ENCODE results near the gene NEMP1. TPM values are rescaled to one million over a fixed set of nuclear protein-coding genes. Genes with fewer than 3 reads are reported as not detected.

The NEMP1 gene
- total RNA-seq, 6 donors from 2014 or later: 6.2 to 13.6 (median 10.0) TPM

DNA sequence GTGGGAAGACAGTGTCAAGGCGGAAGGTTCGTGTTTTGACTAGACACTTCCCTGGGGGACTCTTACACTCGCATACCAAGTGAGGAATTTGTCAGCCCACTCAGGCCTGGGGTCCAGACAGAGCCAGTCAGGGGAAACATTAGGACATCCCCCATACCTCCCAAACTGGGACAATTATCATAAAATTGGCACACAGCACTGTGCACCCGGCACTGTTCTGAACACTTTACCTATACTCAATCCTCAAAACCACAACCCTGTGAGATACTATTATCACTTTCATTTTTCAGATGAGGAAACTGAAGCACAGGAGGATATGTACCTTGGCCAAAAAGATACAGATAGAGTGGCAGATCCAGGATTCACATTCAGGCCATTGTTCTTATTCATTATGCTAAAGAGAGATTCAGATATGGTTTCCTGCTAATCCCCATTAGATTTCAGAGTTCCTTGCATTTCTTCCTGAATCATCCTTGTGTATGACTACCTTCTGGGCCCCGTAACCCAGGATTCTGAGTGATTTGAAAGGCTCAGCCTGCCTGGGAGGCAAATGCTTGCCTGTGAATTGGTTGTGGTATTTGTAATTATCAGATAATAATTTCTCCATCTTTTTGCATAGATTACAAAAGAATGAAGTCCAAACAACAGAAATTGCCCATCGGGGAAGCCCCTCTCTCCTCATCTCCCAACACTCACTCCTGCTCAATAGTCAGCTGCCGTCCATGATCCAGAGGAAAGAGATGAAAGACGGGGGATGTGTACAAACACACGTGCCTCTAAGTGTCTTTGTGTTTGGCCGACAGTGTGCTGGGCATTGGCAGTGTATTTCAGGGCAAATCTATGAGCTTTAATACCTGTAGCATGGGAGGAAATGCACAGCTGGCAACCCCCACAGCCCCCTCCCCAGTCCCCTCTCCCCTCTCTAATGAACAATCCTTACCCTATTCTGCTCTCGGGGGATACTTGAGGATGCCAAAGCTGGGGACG, 66.9 kb downstream of the NEMP1 start:
- Histone ChIP-seq H3K27ac (no peak overlapping the region), H3K27me3 (no peaks in the 10 kb centered on the region), H3K4me3 (no peak overlapping the region), H3K9me3 (no peaks in the 10 kb centered on the region), H3K36me3 (no peaks in the 10 kb centered on the region), H3K4me1 (peaks cover 3 to 13% (median 8%) of the 10 kb centered on the region in 4 donors)
- WGBS, 2 donors: 66 to 77% methylated on average over 12 of the region's 12 CpGs
- TF ChIP-seq POLR2AphosphoS5 (IDR thresholded peaks at IDR 0.05): no peak
- TF ChIP-seq EP300 (IDR thresholded peaks at IDR 0.05): no peak
- TF ChIP-seq, protein P1, sequence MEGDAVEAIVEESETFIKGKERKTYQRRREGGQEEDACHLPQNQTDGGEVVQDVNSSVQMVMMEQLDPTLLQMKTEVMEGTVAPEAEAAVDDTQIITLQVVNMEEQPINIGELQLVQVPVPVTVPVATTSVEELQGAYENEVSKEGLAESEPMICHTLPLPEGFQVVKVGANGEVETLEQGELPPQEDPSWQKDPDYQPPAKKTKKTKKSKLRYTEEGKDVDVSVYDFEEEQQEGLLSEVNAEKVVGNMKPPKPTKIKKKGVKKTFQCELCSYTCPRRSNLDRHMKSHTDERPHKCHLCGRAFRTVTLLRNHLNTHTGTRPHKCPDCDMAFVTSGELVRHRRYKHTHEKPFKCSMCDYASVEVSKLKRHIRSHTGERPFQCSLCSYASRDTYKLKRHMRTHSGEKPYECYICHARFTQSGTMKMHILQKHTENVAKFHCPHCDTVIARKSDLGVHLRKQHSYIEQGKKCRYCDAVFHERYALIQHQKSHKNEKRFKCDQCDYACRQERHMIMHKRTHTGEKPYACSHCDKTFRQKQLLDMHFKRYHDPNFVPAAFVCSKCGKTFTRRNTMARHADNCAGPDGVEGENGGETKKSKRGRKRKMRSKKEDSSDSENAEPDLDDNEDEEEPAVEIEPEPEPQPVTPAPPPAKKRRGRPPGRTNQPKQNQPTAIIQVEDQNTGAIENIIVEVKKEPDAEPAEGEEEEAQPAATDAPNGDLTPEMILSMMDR (IDR thresholded peaks at IDR 0.05): no peak
- TF ChIP-seq POLR2A (IDR thresholded peaks at IDR 0.05): no peak
- ATAC-seq (ENCODE audit: low FRiP score in 2 of 2) (no peak), DNase-seq (no peak)

DNA sequence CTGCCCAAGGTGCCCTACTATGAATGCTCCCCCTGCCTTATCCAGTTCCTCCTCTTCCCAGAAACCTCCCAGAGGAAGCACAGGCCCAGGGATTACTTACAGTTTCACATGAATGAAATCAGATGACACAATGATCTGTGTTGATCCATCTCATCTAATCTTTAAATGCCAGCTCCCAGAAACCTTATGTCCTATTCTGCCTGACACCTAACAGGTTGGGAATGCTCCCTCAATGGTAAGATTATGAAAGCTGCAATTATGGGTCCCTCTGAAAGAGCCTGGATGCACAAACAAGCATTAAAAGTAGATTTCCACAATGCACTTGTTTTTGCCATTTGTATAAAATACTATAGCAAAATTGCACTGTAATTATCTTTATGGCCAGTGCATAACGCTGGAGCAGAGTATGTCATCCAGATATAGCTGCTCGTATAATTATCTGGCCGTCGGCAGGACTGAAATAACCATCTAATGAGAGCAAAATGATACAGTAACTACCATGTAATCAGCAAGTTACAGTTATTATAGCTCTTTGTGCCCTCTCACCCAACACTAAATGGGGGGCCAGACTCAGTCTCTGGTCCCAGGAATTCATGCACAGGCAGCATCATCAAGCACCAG, 67.9 kb downstream of the NEMP1 start:
- 87 to 91% methylated on average over 4 of the region's 4 CpGs for WGBS, 2 donors
- H3K4me3 ChIP-seq: no peak overlapping the region

GRCh38 chr12:57009949-57010626, 68.5 kb downstream of the NEMP1 start:
- Histone ChIP-seq H3K27me3 (no peaks in the 10 kb centered on the region), H3K4me3 (no peak overlapping the region), H3K4me1 (peaks cover 12 to 24% (median 18%) of the 10 kb centered on the region in 4 donors), H3K9me3 (no peaks in the 10 kb centered on the region), H3K36me3 (no peaks in the 10 kb centered on the region), H3K27ac (no peak overlapping the region)
- DNase-seq: no peak
- TF ChIP-seq POLR2A (IDR thresholded peaks at IDR 0.05) (no peak), EP300 (IDR thresholded peaks at IDR 0.05) (no peak)
- TF ChIP-seq, protein P1 (IDR thresholded peaks at IDR 0.05): no peak
- WGBS, 2 donors: 88 to 89% methylated on average over 5 of the region's 5 CpGs
- ATAC-seq (ENCODE audit: low FRiP score in 2 of 2): no peak

More for the DNA sequence above, 67.9 kb downstream of the NEMP1 start:
- no peaks in the 10 kb centered on the region for H3K27me3 ChIP-seq
- H3K4me1 ChIP-seq: peaks cover 6 to 17% (median 12%) of the 10 kb centered on the region in 4 donors
- DNase-seq (no peak), ATAC-seq (ENCODE audit: low FRiP score in 2 of 2) (no peak)
- H3K36me3 ChIP-seq: no peaks in the 10 kb centered on the region
- H3K27ac ChIP-seq: no peak overlapping the region
- H3K9me3 ChIP-seq: no peaks in the 10 kb centered on the region
- no peak for TF ChIP-seq EP300 (IDR thresholded peaks at IDR 0.05)
- TF ChIP-seq POLR2AphosphoS5 (IDR thresholded peaks at IDR 0.05): no peak
- TF ChIP-seq, protein P1 (IDR thresholded peaks at IDR 0.05): no peak
- TF ChIP-seq POLR2A (IDR thresholded peaks at IDR 0.05): no peak

DNA sequence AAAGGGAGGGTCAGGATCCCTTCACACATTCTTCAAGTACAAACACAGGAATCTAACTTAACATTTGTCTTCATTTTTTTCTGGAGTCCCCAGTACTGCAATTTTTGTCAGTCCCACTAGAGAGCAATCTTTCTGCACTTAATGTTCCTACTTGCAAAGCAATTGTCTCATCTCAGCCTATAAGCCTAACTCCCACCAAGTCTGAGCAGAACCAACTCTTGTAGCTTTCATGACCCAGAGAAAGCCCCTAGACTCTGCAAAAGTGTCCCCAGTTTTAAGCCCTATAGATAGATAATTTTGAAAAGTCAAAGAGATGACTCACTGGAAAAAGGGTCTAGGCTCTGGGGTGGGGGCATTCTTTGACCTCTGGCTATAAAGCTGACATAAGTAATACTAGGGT, 70.4 kb downstream of the NEMP1 start:
- no peaks in the 10 kb centered on the region for H3K27me3 ChIP-seq
- no peak for DNase-seq

More for the DNA sequence above, 70.4 kb downstream of the NEMP1 start:
- ATAC-seq (ENCODE audit: low FRiP score in 2 of 2): no peak
- TF ChIP-seq, protein P1 (IDR thresholded peaks at IDR 0.05): peak; percentile 32 to 62 (median 48)
- TF ChIP-seq POLR2AphosphoS5 (IDR thresholded peaks at IDR 0.05): no peak
- H3K36me3 ChIP-seq: peaks cover 7 to 14% (median 13%) of the 10 kb centered on the region in 4 donors
- H3K4me3 ChIP-seq: no peak overlapping the region
- H3K4me1 ChIP-seq: peaks cover 15 to 34% (median 22%) of the 10 kb centered on the region in 4 donors
- peak overlapping the region in 1 of 4 donors; percentile 25 for H3K27ac ChIP-seq
- H3K9me3 ChIP-seq: no peaks in the 10 kb centered on the region
